ENCODE data around the gene EDRF1.

Gene EDRF1

DNA sequence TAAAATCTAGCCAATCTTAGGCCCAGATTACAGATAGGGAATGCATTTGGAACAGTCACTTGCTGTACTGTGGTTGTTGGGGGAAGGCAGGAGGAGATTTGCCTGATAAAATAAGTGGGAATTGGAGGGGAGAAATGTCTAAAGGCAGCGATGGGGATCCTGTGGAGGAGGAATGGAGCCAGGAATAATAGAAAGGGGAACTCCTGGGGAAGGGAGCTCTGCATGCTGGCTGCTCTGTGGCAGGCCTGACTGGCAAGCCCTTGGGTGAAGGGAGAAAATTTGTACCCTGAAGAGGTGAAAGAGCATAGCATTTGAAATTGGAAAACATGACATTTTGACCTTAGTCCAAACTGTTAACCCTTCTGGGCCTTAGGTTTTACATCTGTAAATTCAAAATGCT is 42.5 kb downstream of the EDRF1 start:
- H3K4me3 ChIP-seq (ENCODE audit: low read depth, low read length), result no peak overlapping the region

DNA sequence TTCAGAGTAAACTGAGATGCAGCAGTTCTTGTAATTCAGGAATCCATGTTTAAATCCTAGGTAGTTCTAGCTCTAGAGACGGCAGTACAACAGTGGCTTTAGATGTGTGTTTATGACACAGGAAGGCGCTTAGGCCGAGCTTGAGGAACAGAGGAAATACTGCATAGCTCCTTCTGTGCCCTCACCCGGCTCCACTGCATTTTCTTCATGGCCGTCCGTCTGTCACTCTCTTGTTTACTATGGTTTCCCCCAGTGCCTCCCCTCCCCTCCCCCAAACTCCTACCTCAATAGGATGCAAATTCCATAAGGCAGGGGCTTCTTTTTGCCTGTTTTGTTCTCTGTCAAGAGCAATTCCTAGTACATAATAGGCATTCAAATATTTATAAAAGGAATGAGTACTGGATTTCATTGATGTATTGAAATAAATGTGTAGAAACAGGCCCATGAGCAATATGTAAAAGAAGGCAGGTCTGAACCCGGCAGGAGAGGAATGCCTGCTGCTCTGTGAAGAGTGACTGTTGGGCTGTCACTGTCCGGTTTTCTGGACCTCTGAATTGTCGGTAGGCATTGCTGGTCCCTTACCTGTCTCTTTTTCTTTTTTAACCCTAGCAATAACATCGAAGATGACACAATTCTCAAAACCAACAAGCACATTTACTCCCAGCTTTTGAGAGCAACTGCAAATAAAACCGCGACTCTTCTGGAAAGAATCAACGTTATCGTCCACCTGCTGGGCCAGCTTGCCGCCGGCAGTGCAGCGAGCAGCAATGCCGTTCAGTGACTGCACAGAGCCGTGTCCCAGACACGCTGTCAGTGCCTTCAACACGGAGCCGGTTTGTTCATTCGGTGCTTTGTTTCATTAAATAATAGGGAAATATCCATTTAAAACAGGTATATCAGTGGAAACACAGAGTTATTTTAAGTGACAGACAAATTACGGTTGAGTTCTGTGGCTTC is 43.5 kb downstream of the EDRF1 start:
- H3K4me3 ChIP-seq (ENCODE audit: low read depth, low read length), result no peak overlapping the region

DNA sequence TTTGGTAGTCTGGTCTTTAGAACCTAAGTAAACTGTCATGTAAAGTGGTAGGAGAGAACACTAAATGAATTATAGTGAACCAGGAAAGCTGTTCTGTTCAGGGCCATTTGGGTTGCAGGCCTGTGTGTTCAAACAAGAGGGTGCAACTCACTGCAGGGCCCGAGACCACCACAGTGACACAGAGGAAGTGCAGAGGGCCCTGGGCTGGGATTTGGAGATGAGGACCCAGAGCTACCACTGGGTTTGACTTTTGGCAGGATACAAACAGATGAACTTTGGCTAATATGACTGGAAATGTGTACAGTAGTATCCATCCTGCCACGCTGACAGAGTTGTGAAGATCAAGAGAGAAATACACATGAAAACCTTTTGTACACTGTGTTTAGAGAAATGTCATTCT is 46.3 kb downstream of the EDRF1 start:
- no peak overlapping the region for H3K4me3 ChIP-seq (ENCODE audit: low read depth, low read length)

DNA sequence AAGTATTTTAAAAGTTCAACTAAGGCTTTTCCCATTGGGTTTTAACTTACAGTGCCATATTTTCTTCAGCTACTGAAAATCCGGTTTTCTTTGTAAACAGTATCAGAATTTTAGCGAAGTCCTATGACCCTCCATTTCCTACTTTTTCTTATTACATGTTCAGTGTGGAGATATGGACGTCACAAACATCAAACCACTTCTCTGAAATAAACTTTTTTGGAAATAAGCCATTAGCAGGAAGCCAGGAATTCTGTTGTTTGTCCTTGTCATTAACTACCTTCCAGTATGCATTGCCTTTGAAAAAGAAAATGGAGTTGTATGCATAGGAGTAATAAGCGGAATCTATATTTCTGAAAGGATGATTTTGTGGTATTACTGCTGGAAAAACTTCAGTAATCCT is 47.0 kb downstream of the EDRF1 start:
- H3K4me3 ChIP-seq (ENCODE audit: low read depth, low read length), result no peak overlapping the region

DNA sequence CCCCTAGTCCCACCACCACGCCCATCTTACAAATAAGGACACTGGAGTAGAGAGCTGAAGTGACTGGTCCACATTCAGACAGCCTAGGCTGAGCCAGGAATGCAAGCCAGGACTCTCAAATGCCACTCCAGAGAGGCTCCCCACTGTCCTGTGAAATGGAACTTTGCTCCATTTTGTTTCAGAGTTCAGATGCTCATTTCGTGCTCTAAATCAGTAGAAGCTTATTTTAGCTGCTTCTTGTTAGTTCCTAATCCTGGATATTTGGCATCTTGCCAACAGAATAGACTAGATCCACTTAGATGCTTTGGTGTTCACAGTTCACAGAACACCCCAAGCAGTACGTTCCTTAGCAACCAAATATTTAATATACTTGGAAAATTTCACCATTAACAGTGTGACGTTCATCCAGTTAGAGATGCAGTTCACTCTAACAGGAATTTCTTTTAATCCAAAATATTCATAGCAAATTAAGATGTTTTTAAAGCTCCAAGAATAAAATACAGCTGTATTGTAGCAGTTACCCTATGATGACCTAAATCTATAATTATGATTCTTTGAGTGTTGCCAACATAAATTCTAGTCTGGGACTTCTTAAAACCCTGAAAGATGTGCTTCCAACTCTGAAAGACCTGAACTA is 48.8 kb downstream of the EDRF1 start:
- H3K4me3 ChIP-seq (ENCODE audit: low read depth, low read length), result no peak overlapping the region

DNA sequence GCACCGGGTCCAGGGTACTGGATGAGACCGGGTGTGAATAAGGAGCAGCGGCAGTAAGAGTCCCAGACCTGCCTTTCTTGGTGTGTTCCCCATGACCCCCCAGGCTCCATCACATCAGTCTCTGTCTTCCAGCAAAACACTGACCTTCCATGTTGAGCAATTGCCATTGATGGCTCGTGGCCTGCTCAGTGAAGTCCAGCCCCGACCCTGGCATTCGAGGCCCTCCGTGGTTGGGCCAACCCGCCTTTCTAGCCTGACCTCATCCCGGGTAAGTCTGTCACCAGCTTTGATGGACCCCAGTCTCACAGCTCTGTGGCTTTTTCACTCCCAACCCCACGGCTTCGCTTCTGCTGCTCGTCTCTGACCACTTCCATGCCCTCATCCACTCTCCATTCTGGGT is 49.7 kb downstream of the EDRF1 start:
- H3K4me3 ChIP-seq (ENCODE audit: low read depth, low read length), result no peak overlapping the region

DNA sequence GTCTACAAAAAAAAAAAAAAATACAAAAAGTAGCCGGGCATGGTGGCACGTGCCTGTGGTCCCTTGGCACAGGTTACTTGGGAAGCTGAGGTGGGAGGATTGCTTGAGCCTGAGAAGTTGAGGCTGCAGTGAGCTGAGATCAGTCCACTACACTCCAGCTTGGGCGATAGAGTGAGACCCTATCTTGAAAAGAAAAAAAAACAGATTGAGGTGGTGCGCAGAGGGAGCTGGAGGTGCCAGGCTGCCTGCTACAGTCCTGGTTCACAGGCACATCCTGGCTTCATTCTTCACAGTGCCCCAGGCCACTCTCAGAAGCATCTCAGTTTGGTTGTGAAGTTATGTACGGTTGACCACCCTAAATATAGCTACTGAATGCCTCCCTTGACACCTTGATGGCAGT is 51.3 kb downstream of the EDRF1 start:
- H3K4me3 ChIP-seq (ENCODE audit: low read depth, low read length), result no peak overlapping the region

DNA sequence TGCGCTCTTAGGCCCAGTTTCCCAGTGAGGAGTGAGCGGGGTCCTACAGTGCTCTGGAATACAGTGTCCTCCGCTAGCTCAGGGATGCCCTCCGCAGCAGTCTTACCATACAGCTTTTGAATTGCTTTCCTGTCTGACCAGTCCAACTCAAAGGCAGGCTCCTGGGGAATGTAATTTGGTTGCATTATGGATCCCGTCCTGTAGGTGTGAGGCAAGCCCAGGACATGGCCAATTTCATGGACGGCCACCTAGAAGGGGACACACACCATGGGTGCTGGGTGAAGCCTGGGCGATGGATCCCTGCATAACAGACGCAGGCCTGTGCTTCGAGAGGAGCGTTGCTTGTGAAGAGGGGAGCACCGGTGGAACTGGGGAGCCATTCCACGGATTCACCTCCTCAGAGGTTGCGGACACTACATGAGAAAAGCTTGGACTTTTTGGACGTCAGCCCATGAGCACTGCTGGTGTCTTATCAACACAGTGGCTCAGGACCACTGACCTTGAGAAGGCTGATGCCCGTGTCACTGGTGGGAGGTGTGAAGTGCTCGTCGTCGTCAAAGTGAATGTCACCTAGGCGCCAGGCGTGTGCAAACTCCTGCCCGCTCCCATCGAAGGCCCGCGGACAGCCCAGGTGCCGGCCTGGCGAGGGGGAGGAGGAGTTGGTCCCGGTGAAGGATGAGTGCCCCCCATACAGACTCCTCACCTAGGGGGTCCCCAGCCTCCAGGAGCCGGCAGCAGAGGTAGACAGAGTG is 52.8 kb downstream of the EDRF1 start:
- no peak overlapping the region for H3K4me3 ChIP-seq (ENCODE audit: low read depth, low read length)

DNA sequence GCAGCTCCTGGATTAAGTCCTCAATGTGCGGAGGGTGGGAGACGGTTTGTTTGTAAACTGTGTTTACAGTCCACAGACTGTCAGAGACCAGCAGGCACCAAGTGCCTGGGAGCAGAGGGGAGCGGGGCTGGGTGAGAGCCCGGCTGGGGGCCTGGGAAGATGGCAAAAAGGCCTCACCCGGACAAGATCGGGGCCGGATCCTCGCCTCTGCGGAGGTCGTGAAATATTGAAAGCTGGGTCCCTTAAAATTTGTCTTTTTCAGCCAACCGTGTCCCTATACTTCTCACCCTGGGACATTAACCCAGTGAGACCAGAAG is 53.3 kb downstream of the EDRF1 start:
- no peak overlapping the region for H3K4me3 ChIP-seq (ENCODE audit: low read depth, low read length)

DNA sequence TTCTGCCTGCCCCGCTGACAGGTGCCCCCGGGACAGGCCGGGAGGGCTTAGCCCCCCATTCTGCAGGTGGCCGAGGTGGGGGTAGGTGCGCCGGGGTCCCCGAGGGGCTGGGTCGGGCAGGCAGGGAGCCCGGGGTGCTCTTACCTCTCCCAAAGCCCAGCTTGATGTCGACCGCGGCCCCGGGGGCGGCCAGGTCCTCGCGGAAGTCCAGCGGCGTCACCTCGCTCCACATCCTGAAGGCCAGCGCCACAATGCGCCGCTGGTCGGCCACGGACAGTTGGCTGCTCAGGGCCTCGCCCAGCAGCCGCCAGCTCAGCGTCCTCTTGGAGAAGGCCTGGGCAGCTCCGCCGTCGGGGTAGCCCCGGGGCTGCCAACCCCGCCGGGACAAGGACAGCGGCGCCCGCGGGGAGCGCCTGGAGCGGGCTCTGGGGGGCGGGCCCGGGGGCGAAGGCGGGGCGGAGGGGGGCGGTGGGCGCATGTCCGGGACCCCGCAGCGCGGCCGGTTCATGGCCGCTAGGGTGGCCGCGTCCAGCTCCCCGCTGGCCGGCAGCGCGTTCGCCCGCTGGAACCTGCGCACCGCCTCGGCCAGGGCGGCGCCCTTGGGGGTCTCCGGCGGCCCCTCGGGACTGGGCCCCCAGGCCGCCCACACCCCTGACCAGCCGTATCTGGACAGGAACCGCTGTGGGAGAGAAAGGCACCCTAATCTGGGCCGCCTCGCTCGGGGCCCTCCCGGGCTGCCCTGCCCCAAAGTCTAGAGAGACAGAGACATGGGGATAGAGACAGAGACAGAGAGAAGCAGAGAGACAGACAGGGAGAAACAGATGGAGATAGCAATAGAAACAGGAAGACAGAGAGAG is 54.4 kb downstream of the EDRF1 start:
- no peak overlapping the region for H3K4me3 ChIP-seq (ENCODE audit: low read depth, low read length)

DNA sequence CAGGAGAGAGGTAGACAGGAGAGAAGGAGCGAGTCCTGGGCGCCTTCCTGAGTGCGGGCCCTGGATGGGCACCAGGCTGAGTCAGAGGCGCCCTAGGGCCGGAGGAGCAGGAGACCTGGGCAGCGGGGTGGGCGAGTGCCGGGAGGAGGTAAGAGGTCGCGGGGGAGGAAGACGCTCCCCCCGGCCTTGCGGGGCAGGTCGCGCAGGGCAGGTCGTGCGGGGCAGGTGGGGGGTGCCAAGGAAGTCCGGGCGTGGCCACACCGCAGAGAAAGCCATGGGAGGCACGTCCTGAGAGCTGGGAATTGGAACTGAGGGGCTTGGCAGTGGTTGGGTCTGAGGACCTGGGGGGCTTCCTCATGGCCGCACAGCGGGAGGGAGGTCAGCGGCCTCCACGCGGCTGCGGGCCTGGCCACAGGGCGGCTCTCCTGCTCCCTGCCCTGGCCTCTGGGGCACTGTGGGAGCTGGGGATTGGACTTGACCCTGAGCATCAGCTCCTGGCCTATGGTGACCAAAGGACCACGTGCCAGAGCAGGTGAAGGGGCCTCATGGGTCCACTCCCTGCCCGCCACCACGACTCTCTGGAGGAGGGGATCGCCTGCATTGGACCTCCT is 55.2 kb downstream of the EDRF1 start:
- H3K4me3 ChIP-seq (ENCODE audit: low read depth, low read length), result no peak overlapping the region

DNA sequence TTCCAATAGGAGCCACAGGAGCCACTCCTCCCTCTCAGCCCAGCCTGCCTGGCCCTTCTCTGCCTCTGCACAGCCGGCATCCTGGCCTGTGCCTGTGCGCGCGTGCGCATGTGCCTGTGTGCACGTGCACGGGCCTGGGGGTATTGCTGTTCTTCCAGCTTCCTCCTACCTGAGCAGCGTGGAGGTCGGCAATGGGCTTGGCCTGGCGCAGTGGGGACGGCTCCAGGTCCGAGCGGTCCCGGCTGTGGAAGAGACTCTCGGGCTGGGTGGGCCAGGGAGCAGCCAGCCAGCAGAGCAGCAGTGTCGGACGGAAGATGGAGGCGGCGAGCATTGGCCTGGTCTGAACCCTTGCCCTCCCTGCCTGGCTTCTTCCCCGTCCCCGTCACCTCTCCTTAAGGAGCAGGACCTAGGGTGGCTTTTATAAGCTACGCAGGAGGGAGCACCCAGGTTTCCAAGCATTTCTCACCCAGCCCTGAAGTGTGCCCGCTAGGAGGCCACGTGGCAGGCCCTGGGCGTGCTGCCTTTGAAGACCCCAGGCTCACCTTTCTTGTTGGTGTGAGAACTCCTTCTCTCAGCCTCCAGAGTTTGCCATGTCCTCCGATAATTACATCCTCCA is 56.1 kb downstream of the EDRF1 start, which contains the start of gene MMP21:
TSS of gene MMP21 (minus strand) at position 331 of the 616 bp plus-strand sequence. CDS start at position 331, 0 bp downstream.
- H3K4me3 ChIP-seq (ENCODE audit: low read depth, low read length), result no peak within 1 kb of the TSS

DNA sequence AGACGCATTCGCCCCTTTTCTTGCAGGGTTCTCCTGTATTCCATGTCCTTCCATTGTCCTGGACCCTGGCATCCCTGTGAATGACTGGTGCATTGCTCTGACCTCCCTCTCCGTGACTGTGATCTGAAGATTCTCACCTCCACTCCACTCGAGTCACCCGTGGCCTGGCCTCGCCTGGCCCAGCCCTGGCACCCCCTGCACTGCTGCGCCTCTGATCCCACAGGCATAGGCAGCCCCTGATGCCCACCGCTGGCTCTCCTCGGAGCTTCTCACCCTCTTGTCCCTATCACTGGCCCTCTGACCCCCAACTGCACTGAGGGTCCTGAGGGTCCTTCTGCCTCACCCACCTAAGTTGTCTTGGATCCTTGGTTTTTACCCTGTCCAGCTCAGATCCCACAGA is 58.3 kb downstream of the EDRF1 start:
- H3K4me3 ChIP-seq (ENCODE audit: low read depth, low read length), result no peak overlapping the region

DNA sequence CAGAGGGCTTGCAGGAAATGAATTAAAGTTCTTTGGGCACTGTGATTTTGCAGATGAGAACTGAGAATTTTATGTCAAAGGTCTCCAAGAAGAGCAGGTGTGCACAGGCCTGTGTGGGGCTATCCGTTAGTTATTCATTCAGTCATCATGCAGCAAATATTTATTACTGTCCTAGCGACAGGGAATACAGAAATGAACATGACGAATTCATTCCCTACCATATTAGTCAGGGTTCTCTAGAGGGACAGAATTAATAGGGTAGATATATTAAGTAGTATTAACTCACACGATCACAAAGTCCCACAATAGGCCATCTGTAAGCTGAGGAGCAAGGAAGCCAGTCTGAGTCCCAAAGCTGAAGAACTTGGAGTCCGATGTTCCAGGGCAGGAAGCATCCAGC is 59.0 kb downstream of the EDRF1 start:
- H3K4me3 ChIP-seq (ENCODE audit: low read depth, low read length), result no peak overlapping the region

DNA sequence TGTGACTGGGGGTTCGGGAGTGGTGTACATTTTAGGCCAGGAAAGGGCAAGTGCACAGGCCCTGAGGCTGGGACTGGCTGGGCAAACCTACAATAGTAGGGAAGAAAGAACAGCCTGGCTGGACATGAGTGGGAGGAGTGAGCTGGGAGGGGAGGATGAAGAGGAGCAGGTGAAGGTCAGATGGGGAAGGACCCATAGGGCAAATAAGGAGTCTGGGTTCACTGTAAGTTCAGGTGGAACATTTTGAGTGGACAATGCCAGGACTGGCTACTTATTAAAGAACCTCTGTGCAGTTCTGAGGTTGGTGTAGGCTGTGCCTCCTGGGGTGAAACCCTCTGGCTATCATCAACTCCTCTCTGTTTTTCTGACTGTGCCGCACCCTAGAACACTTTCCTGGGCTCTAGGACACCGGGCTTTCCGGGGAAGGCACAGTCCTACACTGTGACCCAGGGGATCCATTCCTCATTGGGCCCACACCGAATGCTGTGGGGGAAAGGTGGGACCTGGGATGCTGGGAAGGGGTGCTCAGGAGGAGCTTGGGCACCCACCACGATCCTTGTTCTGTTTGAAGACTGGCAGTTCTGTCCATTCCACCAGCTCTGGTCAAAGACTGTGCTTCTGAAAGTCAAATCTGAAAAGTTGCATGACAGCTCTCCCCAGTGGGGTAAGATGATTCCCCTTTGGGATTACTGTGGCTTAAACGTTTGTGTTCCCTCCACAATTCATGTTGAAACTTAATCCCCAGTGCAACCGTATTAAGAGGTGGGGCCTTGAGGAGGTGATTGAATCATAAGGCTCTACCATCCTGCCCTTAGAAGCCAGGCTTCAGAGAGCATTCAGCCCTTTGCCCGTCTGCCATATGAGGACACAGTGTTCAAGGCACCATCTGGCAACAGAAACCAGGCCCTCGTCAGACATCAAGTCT is 60.2 kb downstream of the EDRF1 start:
- H3K4me3 ChIP-seq (ENCODE audit: low read depth, low read length), result no peak overlapping the region

DNA sequence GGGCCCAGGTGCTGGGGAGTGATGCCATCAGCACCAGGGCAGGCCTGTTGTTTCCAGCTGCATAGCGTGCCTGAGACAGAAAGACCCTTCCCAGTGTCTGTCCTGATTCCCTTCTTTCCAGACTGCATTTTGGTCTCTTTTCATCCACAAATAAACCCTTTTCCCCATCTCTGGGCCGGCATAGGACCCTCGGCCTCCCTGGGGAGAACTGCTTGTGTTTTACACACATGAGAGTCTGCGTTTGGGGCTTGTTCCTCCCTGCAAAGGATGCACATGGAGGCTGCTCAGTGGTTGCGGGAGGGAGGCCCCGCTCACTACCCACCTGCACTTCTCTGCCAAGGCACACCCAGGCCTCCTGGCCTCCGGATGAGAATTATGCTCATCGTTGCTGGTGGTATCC is 61.9 kb downstream of the EDRF1 start:
- no peak overlapping the region for H3K4me3 ChIP-seq (ENCODE audit: low read depth, low read length)

DNA sequence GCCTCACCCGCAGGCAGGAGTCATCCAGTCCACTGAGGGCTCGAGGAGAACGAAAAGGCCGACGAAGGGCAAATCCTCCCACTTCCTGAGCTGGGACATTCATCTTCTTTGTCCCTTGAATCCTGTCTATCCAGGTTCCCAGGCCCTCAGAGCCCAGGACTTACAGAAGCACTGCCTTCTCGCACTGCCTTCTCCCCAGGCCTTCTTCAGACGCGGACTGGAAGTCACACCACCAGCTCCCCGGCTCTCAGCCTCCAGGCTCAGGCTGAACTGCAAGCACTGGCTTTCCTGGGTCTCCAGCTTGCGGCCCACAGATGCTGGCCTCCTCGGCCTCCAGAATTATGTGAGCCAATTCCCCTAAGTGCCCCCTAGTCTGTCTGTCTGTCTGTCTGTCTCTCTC is 62.5 kb downstream of the EDRF1 start:
- no peak overlapping the region for H3K4me3 ChIP-seq (ENCODE audit: low read depth, low read length)

DNA sequence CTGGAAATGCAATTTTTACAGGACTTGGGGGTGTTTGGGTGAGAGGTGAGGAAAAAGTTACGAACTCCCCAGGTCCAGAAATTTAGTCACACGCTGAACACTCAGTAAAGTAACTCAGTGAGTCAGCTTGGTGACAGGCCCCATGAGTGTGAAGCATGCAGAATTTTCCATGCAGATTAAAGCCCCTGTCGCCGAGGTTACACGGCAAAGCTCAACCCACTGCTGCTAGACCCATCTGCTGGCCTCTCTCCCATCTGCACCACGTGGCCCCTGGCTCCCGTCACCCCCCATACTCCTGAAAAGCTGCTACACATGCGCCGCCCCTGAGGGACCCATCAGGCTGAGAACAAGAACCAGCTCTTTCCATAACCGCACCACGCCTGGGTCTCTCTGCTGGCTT is 63.1 kb downstream of the EDRF1 start:
- no peak overlapping the region for H3K4me3 ChIP-seq (ENCODE audit: low read depth, low read length)

DNA sequence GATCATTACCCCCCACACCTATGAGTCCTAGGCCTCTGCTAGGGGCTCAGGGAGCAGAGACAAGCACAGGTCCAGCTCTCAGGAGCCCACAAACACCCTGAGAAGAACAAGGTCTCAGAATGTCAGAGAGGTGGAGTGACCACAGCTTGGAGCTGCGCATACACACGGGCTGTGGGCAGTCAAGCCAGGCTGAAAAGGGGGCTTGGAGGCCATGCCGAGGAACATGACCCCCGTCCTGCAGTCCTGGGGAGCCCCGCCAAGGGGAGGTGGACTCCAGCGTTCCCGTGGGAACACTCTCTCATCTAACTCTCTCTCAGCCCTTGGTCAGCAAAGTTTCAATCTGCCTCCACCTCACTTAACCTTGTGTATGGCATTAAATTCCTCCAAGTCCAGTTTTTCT is 63.9 kb downstream of the EDRF1 start:
- no peak overlapping the region for H3K4me3 ChIP-seq (ENCODE audit: low read depth, low read length)

All from iPS-11a (cell line).